Activated CD8-positive, alpha-beta T cell treated with anti-CD3 and anti-CD28 coated beads, Interleukin-2, amount 10 ng/mL, durations not matched to agents 7 days and 5 days (primary cell): ENCODE measurements around the gene ZNF367. TPM values are rescaled to one million over a fixed set of nuclear protein-coding genes. Genes with fewer than 3 reads are reported as not detected.

Source experiments
- ATAC-seq: fragments of 150-1000 bp; cut with Tn5 transposase; one replicate; pipeline ENCODE4 v1.10.0; 2021; ENCODE audit warnings: moderate library complexity
- CTCF ChIA-PET: fragments of 350-600 bp; sonication (Branson Sonifier 250); formaldehyde crosslinking; loops from one replicate; lab custom pipeline; 2021; ENCODE audit warnings: antibody characterized with exemption; lab: Charles Lee
- POLR2A ChIA-PET: fragments of 350-600 bp; sonication (Branson Sonifier 250); formaldehyde crosslinking; loops from one replicate; lab custom pipeline; 2021; ENCODE audit warnings: antibody characterized with exemption; lab: Charles Lee
- DNase-seq: peaks from one replicate; pipeline ENCODE4 v3.0.0-alpha.2; 2020
- H3K27ac Mint-ChIP-seq: one replicate; pipeline ENCODE4 v1.8.0; 2021; ENCODE audit warnings: mild to moderate bottlenecking, mixed read lengths
- H3K27me3 Mint-ChIP-seq: one replicate; pipeline ENCODE4 v1.8.0; 2021; ENCODE audit warnings: low read depth, mixed read lengths
- H3K36me3 Mint-ChIP-seq: one replicate; pipeline ENCODE4 v1.8.0; 2021; ENCODE audit warnings: low read depth, mixed read lengths
- H3K4me1 Mint-ChIP-seq: one replicate; pipeline ENCODE4 v1.8.0; 2021; ENCODE audit warnings: low read depth, mixed read lengths
- H3K4me3 Mint-ChIP-seq: one replicate; pipeline ENCODE4 v1.8.0; 2021; ENCODE audit warnings: mild to moderate bottlenecking, mixed read lengths
- H3K9me3 Mint-ChIP-seq: one replicate; pipeline ENCODE4 v1.8.0; 2022; ENCODE audit warnings: mixed read lengths; ENCODE audit not compliant: insufficient read depth
- total RNA-seq, 2 experiments: library from RNA; stranded (reverse); gene quantifications; one replicate each; pipeline ENCODE4 v1.2.3, GENCODE V29; 2021

Gene ZNF367
- total RNA-seq, 2 experiments from 2014 or later = 37.1 to 38.4 TPM

GRCh38 chr9:96345551-96345950 is 72.6 kb downstream of the ZNF367 start:
- H3K27me3 Mint-ChIP-seq = no peaks in the 10 kb centered on the region
- no peak for ATAC-seq
- no peak overlapping the region for H3K4me3 Mint-ChIP-seq
- no peak for DNase-seq
- H3K36me3 Mint-ChIP-seq = no peaks in the 10 kb centered on the region
- CTCF ChIA-PET = interaction anchor here (0.6 kb wide), 1 partner anchor 1356 kb away, joined by 3 read pairs; no protein-coding TSS in a partner anchor
- H3K4me1 Mint-ChIP-seq = no peaks in the 10 kb centered on the region
- POLR2A ChIA-PET = no interaction called here
- no peaks in the 10 kb centered on the region for H3K9me3 Mint-ChIP-seq
- H3K27ac Mint-ChIP-seq = no peak overlapping the region

- Mint-ChIP-seq H3K36me3 (no peaks in the 10 kb centered on the region), H3K27me3 (no peaks in the 10 kb centered on the region), H3K27ac (no peak overlapping the region), H3K4me3 (no peak overlapping the region), H3K4me1 (no peaks in the 10 kb centered on the region), H3K9me3 (no peaks in the 10 kb centered on the region)
- DNase-seq = no peak
- CTCF ChIA-PET = no interaction called here
- no peak for ATAC-seq
- POLR2A ChIA-PET = interaction anchor here (1.3 kb wide), 1 partner anchor 58 kb away, joined by 3 read pairs; no protein-coding TSS in a partner anchor
Observed at GRCh38 chr9:96344458-96345180, 73.6 kb downstream of the ZNF367 start.

- H3K27ac Mint-ChIP-seq = no peak overlapping the region
- no peaks in the 10 kb centered on the region for H3K27me3 Mint-ChIP-seq
- H3K9me3 Mint-ChIP-seq = no peaks in the 10 kb centered on the region
- H3K4me3 Mint-ChIP-seq = no peak overlapping the region
- POLR2A ChIA-PET = interaction anchor here (1.3 kb wide), 1 partner anchor 58 kb away, joined by 3 read pairs; no protein-coding TSS in a partner anchor
- H3K36me3 Mint-ChIP-seq = no peaks in the 10 kb centered on the region
- CTCF ChIA-PET = interaction anchor here (1.4 kb wide), 1 partner anchor 18 kb away, joined by 3 read pairs; no protein-coding TSS in a partner anchor
- no peak for DNase-seq
- no peak for ATAC-seq
- no peaks in the 10 kb centered on the region for H3K4me1 Mint-ChIP-seq
Observed at GRCh38 chr9:96343515-96344360, 74.4 kb downstream of the ZNF367 start.

DNA sequence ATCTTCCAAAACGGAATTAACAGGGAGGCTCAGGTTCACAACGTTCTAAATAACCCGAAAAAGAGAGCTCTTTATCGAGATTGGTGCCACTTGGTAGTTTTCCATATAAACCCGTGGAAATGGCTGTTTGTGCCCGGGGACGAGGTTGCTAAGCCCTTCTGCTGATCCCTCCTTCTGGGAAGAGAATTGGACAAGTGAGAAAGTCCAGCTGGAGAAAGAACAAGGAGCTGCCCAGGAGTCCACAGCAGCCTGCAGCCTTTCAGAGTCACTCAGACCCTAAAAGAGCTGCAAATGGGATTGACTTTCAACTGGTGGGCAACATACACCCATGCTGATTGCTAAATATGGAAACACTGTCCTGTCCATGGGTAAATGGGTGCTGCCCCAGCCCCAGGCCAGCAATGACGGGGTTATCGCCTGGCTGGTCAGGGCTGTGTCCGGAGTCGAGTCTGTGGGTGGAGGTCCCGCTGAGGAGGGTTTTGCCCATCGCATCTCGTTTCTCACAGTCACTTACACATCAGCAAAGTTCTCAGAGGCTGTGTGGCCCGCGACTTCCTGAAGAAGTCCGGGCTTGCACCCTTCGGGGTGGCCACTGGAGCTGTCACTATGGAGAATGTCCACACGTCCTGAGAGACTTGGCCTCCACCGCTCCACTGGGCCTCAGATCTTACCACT is 75.5 kb downstream of the ZNF367 start:
- ATAC-seq (no peak), DNase-seq (no peak)
- no peak overlapping the region for H3K4me3 Mint-ChIP-seq
- no peaks in the 10 kb centered on the region for H3K9me3 Mint-ChIP-seq
- ChIA-PET CTCF (interaction anchor here (1.4 kb wide), 1 partner anchor 17 kb away, joined by 3 read pairs; no protein-coding TSS in a partner anchor), POLR2A (no interaction called here)
- H3K27ac Mint-ChIP-seq = no peak overlapping the region
- no peaks in the 10 kb centered on the region for H3K27me3 Mint-ChIP-seq
- H3K4me1 Mint-ChIP-seq = no peaks in the 10 kb centered on the region
- no peaks in the 10 kb centered on the region for H3K36me3 Mint-ChIP-seq

GRCh38 chr9:96340707-96341106 is 77.5 kb downstream of the ZNF367 start:
- H3K9me3 Mint-ChIP-seq = no peaks in the 10 kb centered on the region
- H3K4me1 Mint-ChIP-seq = no peaks in the 10 kb centered on the region
- POLR2A ChIA-PET = no interaction called here
- CTCF ChIA-PET = no interaction called here
- H3K27me3 Mint-ChIP-seq = no peaks in the 10 kb centered on the region
- ATAC-seq = no peak
- H3K4me3 Mint-ChIP-seq = no peak overlapping the region
- DNase-seq = no peak
- no peaks in the 10 kb centered on the region for H3K36me3 Mint-ChIP-seq
- no peak overlapping the region for H3K27ac Mint-ChIP-seq

- Mint-ChIP-seq H3K4me3 (no peak overlapping the region), H3K4me1 (no peaks in the 10 kb centered on the region), H3K27ac (no peak overlapping the region), H3K36me3 (no peaks in the 10 kb centered on the region), H3K9me3 (no peaks in the 10 kb centered on the region), H3K27me3 (no peaks in the 10 kb centered on the region)
- ATAC-seq (no peak), DNase-seq (no peak)
- ChIA-PET POLR2A (no interaction called here), CTCF (interaction anchor here (2.0 kb wide), 1 partner anchor 11 kb away, joined by 7 read pairs; no protein-coding TSS in a partner anchor)
Observed at GRCh38 chr9:96338299-96338698, 79.9 kb downstream of the ZNF367 start.

Other genes starting within 250 kb of the ZNF367 start
- gene HSD17B3, start 116.2 kb downstream of the ZNF367 start, total RNA-seq = not detected
- gene SLC35D2, start 34.7 kb downstream of the ZNF367 start, total RNA-seq = 1 to 10 TPM; 4.2 to 4.3 TPM
- 1 to 10 TPM; 4.1 to 5.0 TPM for gene HABP4, start 31.8 kb upstream of the ZNF367 start, total RNA-seq
- gene CDC14B, start 201.5 kb upstream of the ZNF367 start, total RNA-seq = under 1 TPM; 0.23 to 0.37 TPM
- gene PRXL2C, start 236.9 kb upstream of the ZNF367 start, total RNA-seq = 1 to 10 TPM; 3.8 to 5.4 TPM